SK-N-MC (cell line): ENCODE measurements around the gene SRGN.

Source experiments
- EZH2 ChIP-seq: fragments of 200-600 bp; sonication (generic); IDR thresholded peaks from one replicate; pipeline ENCODE4 v1.6.1; 2017; ENCODE audit warnings: antibody characterized with exemption
- POLR2AphosphoS5 ChIP-seq: IDR thresholded peaks from 2 replicates; pipeline ENCODE4 v1.6.1; 2012; ENCODE audit warnings: mild to moderate bottlenecking, low read depth, low read length, borderline replicate concordance

DNA sequence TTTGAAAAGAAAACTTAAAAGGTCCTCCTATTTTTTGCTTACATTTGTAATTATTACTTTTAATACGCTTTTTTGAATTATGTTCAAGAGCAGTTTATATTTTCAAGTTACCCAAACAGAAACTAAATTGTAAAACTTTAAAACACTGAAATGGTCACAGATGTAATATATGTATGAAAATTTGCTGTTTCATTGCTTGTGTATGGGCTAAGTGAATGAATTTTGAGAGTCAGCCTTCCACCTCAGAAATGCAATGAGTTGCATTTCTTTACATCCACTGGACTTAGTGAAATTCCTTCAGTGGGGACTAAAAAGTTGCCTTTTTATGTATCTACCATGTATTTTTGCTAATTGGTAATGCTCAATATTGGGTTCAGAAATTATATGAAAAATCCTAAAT lies 37.7 kb downstream of the SRGN start:
- TF ChIP-seq POLR2AphosphoS5, result no peak
- no peak for TF ChIP-seq EZH2
